CD14-positive monocyte (primary cell): ENCODE measurements around the gene AEBP2. TPM values are rescaled to one million over a fixed set of nuclear protein-coding genes. Genes with fewer than 3 reads are reported as not detected.

ENCODE experiments used
- DNase-seq, 3 donors: peaks; one replicate each; pipeline ENCODE4 v3.0.0-alpha.2; 2011 to 2022
- H2AFZ ChIP-seq: 2 replicates; pipeline ENCODE4 v1.6.0; 2012; ENCODE audit warnings: mild to moderate bottlenecking, low read depth, low read length, inconsistent platforms; ENCODE audit not compliant: insufficient read depth, poor library complexity, severe bottlenecking
- H3K27ac ChIP-seq, 2 donors: 1 replicate in 1 of 2; 2 replicates in 1 of 2; pipeline ENCODE4 v1.5.1; 2012 to 2013; ENCODE audit warnings: low read length in 2 of 2, control low read depth in 1 of 2, inconsistent platforms in 1 of 2, low read depth in 1 of 2, mild to moderate bottlenecking in 1 of 2
- H3K27me3 ChIP-seq, 2 donors: one replicate each; pipeline versions ENCODE4 v1.6.0 to v1.6.1; 2011 to 2013; ENCODE audit warnings: low read length in 2 of 2; ENCODE audit not compliant: control insufficient read depth in 2 of 2, insufficient read depth in 2 of 2
- H3K36me3 ChIP-seq, 2 donors: replicated peaks in 1 of 2; 1 replicate in 1 of 2; 2 replicates in 1 of 2; pipeline versions ENCODE4 v1.5.1 to v1.6.1; 2012 to 2013; ENCODE audit warnings: low read length in 2 of 2, control low read depth in 1 of 2, inconsistent platforms in 1 of 2, mild to moderate bottlenecking in 1 of 2; ENCODE audit not compliant: insufficient read depth in 2 of 2, control insufficient read depth in 1 of 2
- H3K4me1 ChIP-seq, 2 donors: 1 replicate in 1 of 2; 2 replicates in 1 of 2; pipeline versions ENCODE4 v1.5.1 to v1.6.1; 2012 to 2013; ENCODE audit warnings: low read length in 2 of 2, control low read depth in 1 of 2, inconsistent platforms in 1 of 2, mild to moderate bottlenecking in 1 of 2, moderate library complexity in 1 of 2; ENCODE audit not compliant: insufficient read depth in 2 of 2, control insufficient read depth in 1 of 2
- H3K4me2 ChIP-seq: replicated peaks from 2 replicates; pipeline ENCODE3; 2012; ENCODE audit warnings: low read length, moderate library complexity, mild to moderate bottlenecking; ENCODE audit not compliant: poor library complexity, severe bottlenecking; ENCODE audit errors: extremely low read depth
- H3K4me3 ChIP-seq, 3 experiments: fragments of 200-600 bp in 1 of 3; sonication (generic) in 1 of 3; replicated peaks in 1 of 3; 1 replicate in 2 of 3; 2 replicates in 1 of 3; pipeline ENCODE4 v1.5.1; 2011 to 2013; ENCODE audit warnings: low read length in 3 of 3, mild to moderate bottlenecking in 3 of 3, control low read depth in 2 of 3, low read depth in 2 of 3, inconsistent platforms in 1 of 3, moderate library complexity in 1 of 3
- H3K79me2 ChIP-seq: 2 replicates; pipeline ENCODE4 v1.6.0; 2012; ENCODE audit warnings: mild to moderate bottlenecking, control low read depth, inconsistent platforms, low read length, moderate library complexity; ENCODE audit not compliant: insufficient read depth
- H3K9ac ChIP-seq: 2 replicates; pipeline ENCODE4 v1.6.0; 2017; ENCODE audit warnings: low read length, mild to moderate bottlenecking; ENCODE audit not compliant: insufficient read depth, poor library complexity, severe bottlenecking
- H3K9me3 ChIP-seq, 2 donors: replicated peaks in 1 of 2; 1 replicate in 1 of 2; 2 replicates in 1 of 2; pipeline versions ENCODE4 v1.5.1 to v1.6.1; 2012 to 2013; ENCODE audit warnings: low read length in 2 of 2, control low read depth in 1 of 2; ENCODE audit not compliant: control insufficient read depth in 1 of 2, insufficient read depth in 1 of 2
- H4K20me1 ChIP-seq: 2 replicates; pipeline ENCODE4 v1.6.0; 2012; ENCODE audit warnings: mild to moderate bottlenecking, low read length, control low read depth, moderate library complexity; ENCODE audit not compliant: insufficient read depth
- H3K27ac Mint-ChIP-seq, 7 donors: one replicate each; pipeline ENCODE4 v1.8.0; 2020; ENCODE audit warnings: mild to moderate bottlenecking in 7 of 7, mixed read lengths in 7 of 7, moderate library complexity in 6 of 7, inconsistent platforms in 2 of 7
- H3K27me3 Mint-ChIP-seq, 3 donors: one replicate each; pipeline ENCODE4 v1.8.0; 2021 to 2022; ENCODE audit warnings: low read depth in 3 of 3, mild to moderate bottlenecking in 3 of 3, mixed read lengths in 3 of 3, moderate library complexity in 3 of 3, inconsistent platforms in 1 of 3
- H3K36me3 Mint-ChIP-seq, 2 donors: one replicate each; pipeline ENCODE4 v1.8.0; 2020; ENCODE audit warnings: mixed read lengths in 2 of 2, inconsistent platforms in 1 of 2, mild to moderate bottlenecking in 1 of 2
- H3K4me1 Mint-ChIP-seq: one replicate; pipeline ENCODE4 v1.8.0; 2020; ENCODE audit warnings: mild to moderate bottlenecking, mixed read lengths
- H3K4me3 Mint-ChIP-seq, 2 donors: one replicate each; pipeline ENCODE4 v1.8.0; 2020; ENCODE audit warnings: mild to moderate bottlenecking in 2 of 2, mixed read lengths in 2 of 2, moderate library complexity in 1 of 2
- H3K9me3 Mint-ChIP-seq, 7 donors: one replicate each; pipeline ENCODE4 v1.8.0; 2020 to 2022; ENCODE audit warnings: mixed read lengths in 7 of 7, mild to moderate bottlenecking in 6 of 7, moderate library complexity in 6 of 7, inconsistent platforms in 2 of 7
- WGBS: methylation state at CpG from one replicate; pipeline ENCODE4 v1.1.5; 2013; ENCODE audit warnings: missing lambda C conversion rate; ENCODE audit not compliant: insufficient coverage; 5-methylcytosine and 5-hydroxymethylcytosine counted together
- intact Hi-C, 2 donors: fragments of 100-400 bp; cut with micrococcal nuclease; formaldehyde crosslinking; loops; one replicate each; pipeline versions ENCODE4 v1.15.0 to v1.15.1; 2023
- polyA plus RNA-seq, 3 donors: library from polyadenylated mRNA; depleted of rRNA in 1 of 3; unstranded in 2 of 3; stranded (reverse) in 1 of 3; fragments of 300-500 nt in 2 of 3; fragments of >200 nt in 1 of 3; fragmentation: Illumina TruSeq in 2 of 3; gene quantifications; 1 replicate in 2 of 3; 2 replicates in 1 of 3; pipeline ENCODE4 v1.2.3, GENCODE V29; 2012 to 2021
- TF ChIP-seq, protein P1 (sequence below): fragments of 200-600 bp; IDR thresholded peaks from one replicate; pipeline ENCODE4 v1.8.0; 2022; ENCODE audit warnings: antibody characterized with exemption, mild to moderate bottlenecking

The AEBP2 gene
- polyA plus RNA-seq, 3 donors: 3.0 to 8.0 (median 4.4) TPM

DNA sequence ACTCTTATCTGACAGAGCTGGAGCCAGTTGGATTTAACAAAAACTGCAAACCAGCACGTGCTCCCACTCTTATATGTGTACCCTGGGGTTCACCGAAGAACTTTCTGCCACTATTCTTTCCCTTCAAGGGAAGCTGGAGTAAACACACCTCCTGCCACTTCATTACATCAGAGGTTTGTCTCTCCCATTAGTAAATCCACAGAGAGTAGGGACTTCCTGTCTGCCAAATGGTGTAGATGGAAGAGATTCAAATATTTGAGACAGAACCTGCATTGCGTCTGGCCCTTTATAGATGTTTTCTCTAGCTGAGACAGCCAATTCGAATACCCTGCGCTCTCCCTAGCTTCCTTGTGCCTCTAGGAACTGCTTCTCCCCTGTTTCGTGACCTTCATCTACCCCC lies 29.1 kb upstream of the AEBP2 start:
- Mint-ChIP-seq H3K27me3 (peaks cover 0 to 2% (median 0%) of the 10 kb centered on the region in 3 donors), H3K4me1 (no peaks in the 10 kb centered on the region), H3K9me3 (peaks cover 0 to 20% (median 8%) of the 10 kb centered on the region in 7 donors), H3K36me3 (no peaks in the 10 kb centered on the region), H3K27ac (peak overlapping the region in 1 of 7 donors; percentile 43), H3K4me3 (no peak overlapping the region)
- no peaks in the 10 kb centered on the region for H3K4me1 ChIP-seq
- H3K79me2 ChIP-seq: no peaks in the 10 kb centered on the region
- H3K4me3 ChIP-seq: no peak overlapping the region
- H4K20me1 ChIP-seq: no peaks in the 10 kb centered on the region
- H3K27me3 ChIP-seq: no peaks in the 10 kb centered on the region
- H3K9me3 ChIP-seq: peaks cover 0 to 6% of the 10 kb centered on the region in 2 donors
- TF ChIP-seq, protein P1, sequence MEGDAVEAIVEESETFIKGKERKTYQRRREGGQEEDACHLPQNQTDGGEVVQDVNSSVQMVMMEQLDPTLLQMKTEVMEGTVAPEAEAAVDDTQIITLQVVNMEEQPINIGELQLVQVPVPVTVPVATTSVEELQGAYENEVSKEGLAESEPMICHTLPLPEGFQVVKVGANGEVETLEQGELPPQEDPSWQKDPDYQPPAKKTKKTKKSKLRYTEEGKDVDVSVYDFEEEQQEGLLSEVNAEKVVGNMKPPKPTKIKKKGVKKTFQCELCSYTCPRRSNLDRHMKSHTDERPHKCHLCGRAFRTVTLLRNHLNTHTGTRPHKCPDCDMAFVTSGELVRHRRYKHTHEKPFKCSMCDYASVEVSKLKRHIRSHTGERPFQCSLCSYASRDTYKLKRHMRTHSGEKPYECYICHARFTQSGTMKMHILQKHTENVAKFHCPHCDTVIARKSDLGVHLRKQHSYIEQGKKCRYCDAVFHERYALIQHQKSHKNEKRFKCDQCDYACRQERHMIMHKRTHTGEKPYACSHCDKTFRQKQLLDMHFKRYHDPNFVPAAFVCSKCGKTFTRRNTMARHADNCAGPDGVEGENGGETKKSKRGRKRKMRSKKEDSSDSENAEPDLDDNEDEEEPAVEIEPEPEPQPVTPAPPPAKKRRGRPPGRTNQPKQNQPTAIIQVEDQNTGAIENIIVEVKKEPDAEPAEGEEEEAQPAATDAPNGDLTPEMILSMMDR: no peak
- H3K4me2 ChIP-seq: no peak overlapping the region
- H3K9ac ChIP-seq: no peak overlapping the region
- H2AFZ ChIP-seq: no peak overlapping the region
- no peak for DNase-seq
- no peak overlapping the region for H3K27ac ChIP-seq
- intact Hi-C loops: no loop called here
- no peaks in the 10 kb centered on the region for H3K36me3 ChIP-seq
- WGBS: 90% methylated on average over 2 of the region's 6 CpGs

GRCh38 chr12:19410629-19411185 lies 28.6 kb upstream of the AEBP2 start:
- H3K9ac ChIP-seq: no peak overlapping the region
- H2AFZ ChIP-seq: no peak overlapping the region
- H3K36me3 ChIP-seq: no peaks in the 10 kb centered on the region
- no peaks in the 10 kb centered on the region for H3K4me1 ChIP-seq
- Mint-ChIP-seq H3K27me3 (no peaks in the 10 kb centered on the region), H3K9me3 (peaks cover 0 to 15% (median 3%) of the 10 kb centered on the region in 7 donors), H3K36me3 (no peaks in the 10 kb centered on the region), H3K27ac (no peak overlapping the region), H3K4me3 (no peak overlapping the region), H3K4me1 (no peaks in the 10 kb centered on the region)
- H4K20me1 ChIP-seq: no peaks in the 10 kb centered on the region
- intact Hi-C loops: no loop called here
- peaks cover 0 to under 1% of the 10 kb centered on the region in 2 donors for H3K9me3 ChIP-seq
- H3K4me2 ChIP-seq: no peak overlapping the region
- TF ChIP-seq, protein P1: no peak
- no peaks in the 10 kb centered on the region for H3K79me2 ChIP-seq
- no peaks in the 10 kb centered on the region for H3K27me3 ChIP-seq
- H3K4me3 ChIP-seq: no peak overlapping the region
- DNase-seq: no peak
- 67% methylated on average over 3 of the region's 7 CpGs for WGBS
- H3K27ac ChIP-seq: no peak overlapping the region
